K562 (cell line): ENCODE results near the gene PCDH12. TPM values are rescaled to one million over a fixed set of nuclear protein-coding genes. Genes with fewer than 3 reads are reported as not detected.
A peak's percentile ranks its signal among the peaks of the same experiment; 100 is the strongest.

Experiments used
- CEBPB ChIP-seq: fragments of 450-650 bp; IDR thresholded peaks from 2 replicates; pipeline ENCODE4 v1.6.1; 2016; ENCODE audit warnings: missing genetic modification characterization, missing compliant biosample characterization
- CEBPG ChIP-seq, 3 experiments: fragments of 200-800 bp in 1 of 3; sonication (Bioruptor generic) in 1 of 3; sonication (generic) in 1 of 3; formaldehyde crosslinking in 1 of 3; IDR thresholded peaks in 2 of 3; conservative IDR thresholded peaks in 1 of 3; 2 replicates each; pipeline versions ENCODE4 v1.6.1 to v1.8.0; 2016 to 2022; ENCODE audit warnings: missing compliant biosample characterization in 2 of 3, missing genetic modification characterization in 2 of 3, mild to moderate bottlenecking in 1 of 3, missing genetic modification reagents in 1 of 3
- DIDO1 ChIP-seq: fragments of 450-650 bp; IDR thresholded peaks from 2 replicates; pipeline ENCODE4 v1.6.1; 2016; ENCODE audit warnings: low read depth, missing biosample characterization, missing genetic modification characterization
- FOXA1 ChIP-seq: fragments of 450-650 bp; IDR thresholded peaks from 2 replicates; pipeline ENCODE4 v1.6.1; 2016; ENCODE audit warnings: mild to moderate bottlenecking, borderline replicate concordance
- FOXP1 ChIP-seq: sonication (generic); formaldehyde crosslinking; IDR thresholded peaks from 2 replicates; pipeline ENCODE4 v1.8.0; 2022; ENCODE audit warnings: mild to moderate bottlenecking, missing genetic modification reagents
- HCFC1 ChIP-seq: IDR thresholded peaks from 2 replicates; pipeline ENCODE4 v1.6.1; 2012; ENCODE audit warnings: low read depth, low read length, improper control_type of control experiment
- ILK ChIP-seq: fragments of 450-650 bp; IDR thresholded peaks from 2 replicates; pipeline ENCODE4 v1.6.1; 2016; ENCODE audit warnings: missing genetic modification characterization, low read depth, mild to moderate bottlenecking, missing compliant biosample characterization, moderate library complexity, borderline replicate concordance
- MBD2 ChIP-seq: sonication (generic); IDR thresholded peaks from 2 replicates; pipeline ENCODE4 v1.6.1; 2016; ENCODE audit warnings: low read depth, borderline replicate concordance
- MCM7 ChIP-seq, 2 experiments: fragments of 450-650 bp; IDR thresholded peaks; 2 replicates each; pipeline ENCODE4 v1.6.1; 2016 to 2018
- POLR2H ChIP-seq: IDR thresholded peaks from 2 replicates; pipeline ENCODE4 v1.6.1; 2016; ENCODE audit warnings: missing genetic modification characterization, low read depth, mild to moderate bottlenecking, control low read depth, missing compliant biosample characterization, moderate library complexity
- RBFOX2 ChIP-seq: fragments of 200-400 bp; formaldehyde crosslinking; IDR thresholded peaks from 2 replicates; pipeline ENCODE4 v1.6.1; 2017; ENCODE audit warnings: low read depth, mild to moderate bottlenecking, low read length, moderate library complexity
- SIN3B ChIP-seq: fragments of 450-650 bp; IDR thresholded peaks from 2 replicates; pipeline ENCODE4 v1.6.1; 2017; ENCODE audit warnings: low read depth, mild to moderate bottlenecking, moderate library complexity
- SREBF1 ChIP-seq: fragments of 150-350 bp; IDR thresholded peaks from 2 replicates; pipeline ENCODE4 v1.6.1; 2014; ENCODE audit warnings: antibody characterized with exemption, low read depth, low read length, borderline replicate concordance
- WHSC1 ChIP-seq: IDR thresholded peaks from one replicate; pipeline ENCODE4 v1.6.1; 2012; ENCODE audit warnings: low read length, control low read depth, inconsistent platforms
- ZNF143 ChIP-seq: sonication (generic); formaldehyde crosslinking; IDR thresholded peaks from 2 replicates; pipeline ENCODE4 v1.9.0; 2022; ENCODE audit warnings: mild to moderate bottlenecking, missing genetic modification reagents
- ZNF212 ChIP-seq: fragments of 450-650 bp; formaldehyde crosslinking; IDR thresholded peaks from 2 replicates; pipeline ENCODE4 v1.4.0; 2020; ENCODE audit warnings: mild to moderate bottlenecking
- ZNF41 ChIP-seq: fragments of 250-450 bp; sonication (Bioruptor Pico); conservative IDR thresholded peaks from 2 replicates; pipeline ENCODE4 v1.4.0; 2020; ENCODE audit warnings: mild to moderate bottlenecking
- ZNF584 ChIP-seq: fragments of 200-800 bp; sonication (Bioruptor generic); IDR thresholded peaks from 2 replicates; pipeline ENCODE4 v1.6.1; 2016; ENCODE audit warnings: low read depth, mild to moderate bottlenecking, missing genetic modification characterization, missing compliant biosample characterization
- ZNF589 ChIP-seq: fragments of 200-800 bp; sonication (Bioruptor generic); IDR thresholded peaks from 2 replicates; pipeline ENCODE4 v1.6.1; 2016; ENCODE audit warnings: low read depth, missing genetic modification characterization, missing compliant biosample characterization
- ZZZ3 ChIP-seq: fragments of 450-650 bp; IDR thresholded peaks from 2 replicates; pipeline ENCODE4 v1.6.1; 2016; ENCODE audit warnings: antibody characterized with exemption, mild to moderate bottlenecking, moderate library complexity
- polyA plus RNA-seq, 8 experiments: library from polyadenylated mRNA; depleted of rRNA in 4 of 8; stranded (reverse) in 5 of 8; unstranded in 3 of 8; fragments of >200 nt; fragmentation: Nextera tagmentation in 2 of 8; fragmentation: Illumina TruSeq in 1 of 8; extraction: Ambion mirVana in 2 of 8; extraction: Trizol in 1 of 8; gene quantifications; 2 replicates each; pipeline versions ENCODE4 v1.2.1 to v1.2.3, GENCODE V29; 2011 to 2014; ENCODE audit warnings: inconsistent platforms in 1 of 8, missing spikeins in 1 of 8
- total RNA-seq, 7 experiments: library from RNA; depleted of rRNA in 6 of 7; stranded (reverse); fragments of >200 nt in 6 of 7; fragmentation: Illumina TruSeq in 2 of 7; extraction: Trizol in 2 of 7; gene quantifications; 2 replicates each; pipeline versions ENCODE4 v1.2.1 to v1.2.3, GENCODE V29; 2011 to 2021; ENCODE audit warnings: low replicate concordance in 1 of 7
- TF ChIP-seq, protein P1 (sequence below): IDR thresholded peaks from 2 replicates; pipeline ENCODE4 v1.6.1; 2011; ENCODE audit warnings: borderline replicate concordance, low read depth, mild to moderate bottlenecking, moderate library complexity, low read length; ENCODE audit not compliant: insufficient read depth, poor library complexity, severe bottlenecking
- TF ChIP-seq, protein P2 (sequence below): fragments of 250-450 bp; sonication (Bioruptor Pico); IDR thresholded peaks from 2 replicates; pipeline ENCODE4 v1.4.0; 2020; ENCODE audit warnings: mild to moderate bottlenecking, moderate library complexity, borderline replicate concordance
- TF ChIP-seq, protein P3 (sequence below), 2 experiments: fragments of 450-650 bp; IDR thresholded peaks; 2 replicates each; pipeline ENCODE4 v1.6.1; 2016

PCDH12 gene
- total and polyA plus RNA-seq, 9 of the 15 experiments (the other 6 are each of a cell fraction or from before 2014, with no cell fraction given) = 0.01 to 0.04 (median 0.01) TPM; not detected in 4

DNA sequence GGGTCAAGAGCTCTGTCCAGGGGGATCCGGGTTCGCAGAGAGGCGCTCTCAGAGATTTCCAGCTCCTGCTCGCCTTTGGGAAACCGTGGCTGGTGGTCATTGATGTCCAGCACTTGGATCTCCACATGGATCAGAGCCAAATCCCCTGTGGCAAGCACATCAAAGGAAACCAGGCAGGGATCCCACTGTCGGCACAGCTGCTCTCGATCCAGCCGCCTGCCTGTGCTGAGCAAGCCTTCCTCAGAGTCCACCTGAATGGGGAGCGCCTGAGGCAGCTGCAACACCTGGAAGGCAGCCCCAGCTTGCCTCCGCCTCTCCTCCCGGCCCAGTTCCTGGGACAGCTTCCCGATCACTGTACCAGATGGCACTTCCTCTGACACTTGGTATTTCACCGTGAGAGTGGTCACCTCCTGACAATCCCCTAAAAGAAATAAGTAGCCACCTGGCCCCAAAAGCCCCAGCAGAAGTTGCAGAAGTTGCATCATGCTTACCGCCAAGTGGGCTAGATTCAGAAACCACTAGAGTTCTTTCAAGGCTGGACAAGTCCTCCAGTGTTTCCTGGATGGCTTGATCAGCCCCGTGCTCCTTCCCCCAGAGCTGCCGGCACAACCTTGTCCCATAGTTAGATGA lies 520 bp downstream of the PCDH12 start (continued):
- TF ChIP-seq MCM7 (IDR thresholded peaks at IDR 0.05) (no peak), CEBPG (CRISPR knock-in tag; IDR thresholded peaks at IDR 0.05) (peak; percentile 85), CEBPG (tag; conservative IDR thresholded peaks at IDR 0.05 in 1 of 2, IDR thresholded peaks at IDR 0.05 in 1 of 2) (peak; percentile 70 to 93), SREBF1 (no peak), WHSC1 (no peak), ZNF143 (CRISPR knock-in tag) (no peak), FOXP1 (CRISPR knock-in tag) (no peak), ILK (tag) (no peak), ZNF41 (CRISPR knock-in tag) (no peak), ZZZ3 (no peak), ZNF589 (CRISPR knock-in tag) (peak; percentile 55; the same call in 1 of the 2 replicates), HCFC1 (no peak), ZNF212 (CRISPR knock-in tag) (no peak), DIDO1 (no peak), MBD2 (no peak), ZNF584 (peak; percentile 71; the same call in 1 of the 2 replicates), SIN3B (no peak), CEBPB (peak; percentile 42; the same call in 1 of the 2 replicates), POLR2H (no peak), RBFOX2 (peak; percentile 35; the same call in 1 of the 2 replicates), FOXA1 (no peak)
- TF ChIP-seq, protein P1, sequence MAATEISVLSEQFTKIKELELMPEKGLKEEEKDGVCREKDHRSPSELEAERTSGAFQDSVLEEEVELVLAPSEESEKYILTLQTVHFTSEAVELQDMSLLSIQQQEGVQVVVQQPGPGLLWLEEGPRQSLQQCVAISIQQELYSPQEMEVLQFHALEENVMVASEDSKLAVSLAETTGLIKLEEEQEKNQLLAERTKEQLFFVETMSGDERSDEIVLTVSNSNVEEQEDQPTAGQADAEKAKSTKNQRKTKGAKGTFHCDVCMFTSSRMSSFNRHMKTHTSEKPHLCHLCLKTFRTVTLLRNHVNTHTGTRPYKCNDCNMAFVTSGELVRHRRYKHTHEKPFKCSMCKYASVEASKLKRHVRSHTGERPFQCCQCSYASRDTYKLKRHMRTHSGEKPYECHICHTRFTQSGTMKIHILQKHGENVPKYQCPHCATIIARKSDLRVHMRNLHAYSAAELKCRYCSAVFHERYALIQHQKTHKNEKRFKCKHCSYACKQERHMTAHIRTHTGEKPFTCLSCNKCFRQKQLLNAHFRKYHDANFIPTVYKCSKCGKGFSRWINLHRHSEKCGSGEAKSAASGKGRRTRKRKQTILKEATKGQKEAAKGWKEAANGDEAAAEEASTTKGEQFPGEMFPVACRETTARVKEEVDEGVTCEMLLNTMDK = no peak
- TF ChIP-seq, protein P2, sequence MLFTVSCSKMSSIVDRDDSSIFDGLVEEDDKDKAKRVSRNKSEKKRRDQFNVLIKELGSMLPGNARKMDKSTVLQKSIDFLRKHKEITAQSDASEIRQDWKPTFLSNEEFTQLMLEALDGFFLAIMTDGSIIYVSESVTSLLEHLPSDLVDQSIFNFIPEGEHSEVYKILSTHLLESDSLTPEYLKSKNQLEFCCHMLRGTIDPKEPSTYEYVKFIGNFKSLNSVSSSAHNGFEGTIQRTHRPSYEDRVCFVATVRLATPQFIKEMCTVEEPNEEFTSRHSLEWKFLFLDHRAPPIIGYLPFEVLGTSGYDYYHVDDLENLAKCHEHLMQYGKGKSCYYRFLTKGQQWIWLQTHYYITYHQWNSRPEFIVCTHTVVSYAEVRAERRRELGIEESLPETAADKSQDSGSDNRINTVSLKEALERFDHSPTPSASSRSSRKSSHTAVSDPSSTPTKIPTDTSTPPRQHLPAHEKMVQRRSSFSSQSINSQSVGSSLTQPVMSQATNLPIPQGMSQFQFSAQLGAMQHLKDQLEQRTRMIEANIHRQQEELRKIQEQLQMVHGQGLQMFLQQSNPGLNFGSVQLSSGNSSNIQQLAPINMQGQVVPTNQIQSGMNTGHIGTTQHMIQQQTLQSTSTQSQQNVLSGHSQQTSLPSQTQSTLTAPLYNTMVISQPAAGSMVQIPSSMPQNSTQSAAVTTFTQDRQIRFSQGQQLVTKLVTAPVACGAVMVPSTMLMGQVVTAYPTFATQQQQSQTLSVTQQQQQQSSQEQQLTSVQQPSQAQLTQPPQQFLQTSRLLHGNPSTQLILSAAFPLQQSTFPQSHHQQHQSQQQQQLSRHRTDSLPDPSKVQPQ (CRISPR knock-in tag) = no peak
- TF ChIP-seq, protein P3, sequence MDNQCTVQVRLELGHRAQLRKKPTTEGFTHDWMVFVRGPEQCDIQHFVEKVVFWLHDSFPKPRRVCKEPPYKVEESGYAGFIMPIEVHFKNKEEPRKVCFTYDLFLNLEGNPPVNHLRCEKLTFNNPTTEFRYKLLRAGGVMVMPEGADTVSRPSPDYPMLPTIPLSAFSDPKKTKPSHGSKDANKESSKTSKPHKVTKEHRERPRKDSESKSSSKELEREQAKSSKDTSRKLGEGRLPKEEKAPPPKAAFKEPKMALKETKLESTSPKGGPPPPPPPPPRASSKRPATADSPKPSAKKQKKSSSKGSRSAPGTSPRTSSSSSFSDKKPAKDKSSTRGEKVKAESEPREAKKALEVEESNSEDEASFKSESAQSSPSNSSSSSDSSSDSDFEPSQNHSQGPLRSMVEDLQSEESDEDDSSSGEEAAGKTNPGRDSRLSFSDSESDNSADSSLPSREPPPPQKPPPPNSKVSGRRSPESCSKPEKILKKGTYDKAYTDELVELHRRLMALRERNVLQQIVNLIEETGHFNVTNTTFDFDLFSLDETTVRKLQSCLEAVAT (IDR thresholded peaks at IDR 0.05) = no peak
